KMS-11 (cell line): ENCODE data around the gene RAB6B.

Experiments
- H2AFZ ChIP-seq: fragments of 200-600 bp; sonication (generic); 2 replicates; pipeline ENCODE4 v1.6.1; 2016; ENCODE audit warnings: antibody characterized with exemption, mixed run types, low read depth
- H3K27ac ChIP-seq: fragments of 200-600 bp; sonication (generic); 2 replicates; pipeline ENCODE4 v1.6.1; 2016; ENCODE audit warnings: mild to moderate bottlenecking, mixed run types
- H3K27me3 ChIP-seq: fragments of 200-600 bp; sonication (generic); 2 replicates; pipeline ENCODE4 v1.6.1; 2017; ENCODE audit warnings: mild to moderate bottlenecking, low read depth, mixed run types, moderate library complexity; ENCODE audit not compliant: insufficient read depth
- H3K36me3 ChIP-seq: fragments of 200-600 bp; sonication (generic); 2 replicates; pipeline ENCODE4 v1.6.1; 2017; ENCODE audit warnings: mild to moderate bottlenecking, mixed run types; ENCODE audit not compliant: insufficient read depth
- H3K4me1 ChIP-seq: fragments of 200-600 bp; sonication (generic); 2 replicates; pipeline ENCODE4 v1.6.1; 2016; ENCODE audit warnings: mild to moderate bottlenecking, low read depth, mixed run types; ENCODE audit not compliant: poor library complexity, severe bottlenecking
- H3K4me2 ChIP-seq: fragments of 200-600 bp; sonication (generic); 2 replicates; pipeline ENCODE4 v1.7.0; 2016; ENCODE audit warnings: mild to moderate bottlenecking, mixed run types
- H3K4me3 ChIP-seq: fragments of 200-600 bp; sonication (generic); IDR thresholded peaks from 2 replicates; pipeline ENCODE4 v1.6.1; 2017; ENCODE audit warnings: low read depth, low read length, mixed read lengths; ENCODE audit not compliant: insufficient read depth
- H3K79me2 ChIP-seq: fragments of 200-600 bp; sonication (generic); 2 replicates; pipeline ENCODE4 v1.6.1; 2016; ENCODE audit warnings: low read depth, mixed run types; ENCODE audit not compliant: insufficient read depth
- H3K9ac ChIP-seq: fragments of 200-600 bp; sonication (generic); 2 replicates; pipeline ENCODE4 v1.6.1; 2016; ENCODE audit warnings: mild to moderate bottlenecking, mixed run types
- H4K20me1 ChIP-seq: fragments of 200-600 bp; sonication (generic); 2 replicates; pipeline ENCODE4 v1.6.1; 2016; ENCODE audit warnings: mild to moderate bottlenecking, mixed run types; ENCODE audit not compliant: insufficient read depth
- CTCF ChIP-seq: fragments of 200-600 bp; sonication (generic); conservative IDR thresholded peaks from 2 replicates; pipeline ENCODE4 v1.6.1; 2017; ENCODE audit warnings: low read depth, mild to moderate bottlenecking, antibody characterized with exemption, low read length, moderate library complexity, mixed read lengths

The RAB6B gene

GRCh38 chr3:133910422-133910821 lies 14.7 kb upstream of the RAB6B start:
- no peak overlapping the region for H3K27ac ChIP-seq
- no peak for TF ChIP-seq CTCF
- no peaks in the 10 kb centered on the region for H3K36me3 ChIP-seq
- no peaks in the 10 kb centered on the region for H3K79me2 ChIP-seq
- H2AFZ ChIP-seq, result no peak overlapping the region
- H3K4me3 ChIP-seq, result no peak overlapping the region
- H3K27me3 ChIP-seq, result no peaks in the 10 kb centered on the region
- H3K4me1 ChIP-seq, result no peaks in the 10 kb centered on the region
- no peak overlapping the region for H3K9ac ChIP-seq
- H3K4me2 ChIP-seq, result no peak overlapping the region
- no peaks in the 10 kb centered on the region for H4K20me1 ChIP-seq

- Histone ChIP-seq H3K36me3 (no peaks in the 10 kb centered on the region), H3K4me2 (no peak overlapping the region), H4K20me1 (no peaks in the 10 kb centered on the region), H2AFZ (no peak overlapping the region), H3K4me3 (no peak overlapping the region), H3K27ac (no peak overlapping the region), H3K27me3 (no peaks in the 10 kb centered on the region), H3K4me1 (no peaks in the 10 kb centered on the region), H3K9ac (no peak overlapping the region), H3K79me2 (no peaks in the 10 kb centered on the region)
- TF ChIP-seq CTCF, result no peak
These were observed 9.7 kb upstream of the RAB6B start for GRCh38 chr3:133905376-133905775.

GRCh38 chr3:133901847-133902246 lies 6.2 kb upstream of the RAB6B start:
- Histone ChIP-seq H3K36me3 (no peaks in the 10 kb centered on the region), H3K9ac (no peak overlapping the region), H3K4me1 (no peaks in the 10 kb centered on the region), H3K27ac (no peak overlapping the region), H2AFZ (no peak overlapping the region), H3K79me2 (no peaks in the 10 kb centered on the region), H3K27me3 (no peaks in the 10 kb centered on the region), H3K4me3 (no peak overlapping the region), H4K20me1 (no peaks in the 10 kb centered on the region), H3K4me2 (no peak overlapping the region)
- TF ChIP-seq CTCF, result no peak

GRCh38 chr3:133901083-133901482 lies 5.4 kb upstream of the RAB6B start:
- TF ChIP-seq CTCF, result no peak
- no peak overlapping the region for H3K4me3 ChIP-seq
- H3K27ac ChIP-seq, result no peak overlapping the region
- no peak overlapping the region for H2AFZ ChIP-seq
- H4K20me1 ChIP-seq, result no peaks in the 10 kb centered on the region
- H3K4me2 ChIP-seq, result no peak overlapping the region
- H3K27me3 ChIP-seq, result no peaks in the 10 kb centered on the region
- H3K9ac ChIP-seq, result no peak overlapping the region
- no peaks in the 10 kb centered on the region for H3K4me1 ChIP-seq
- no peaks in the 10 kb centered on the region for H3K79me2 ChIP-seq
- no peaks in the 10 kb centered on the region for H3K36me3 ChIP-seq

- no peak overlapping the region for H3K9ac ChIP-seq
- H3K79me2 ChIP-seq, result no peaks in the 10 kb centered on the region
- no peak for TF ChIP-seq CTCF
- no peak overlapping the region for H3K4me3 ChIP-seq
- no peak overlapping the region for H2AFZ ChIP-seq
- H3K27me3 ChIP-seq, result no peaks in the 10 kb centered on the region
- H3K4me2 ChIP-seq, result no peak overlapping the region
- H3K4me1 ChIP-seq, result no peaks in the 10 kb centered on the region
- no peaks in the 10 kb centered on the region for H4K20me1 ChIP-seq
- no peak overlapping the region for H3K27ac ChIP-seq
- no peaks in the 10 kb centered on the region for H3K36me3 ChIP-seq
These were observed 3.6 kb upstream of the RAB6B start for GRCh38 chr3:133899311-133899710.
